Measurements from ENCODE around the gene CAMKMT. TPM values are rescaled to one million over a fixed set of nuclear protein-coding genes. Genes with fewer than 3 reads are reported as not detected.

Gene CAMKMT
- total RNA-seq, 1 donor from 2014 or later, result 5.6 TPM

GRCh38 chr2:44745922-44746766 lies 384.4 kb downstream of the CAMKMT start:
- no peak for DNase-seq (ENCODE audit: low spot score)
- intact Hi-C loops (cut with DNase I), result no loop called here

- intact Hi-C loops (cut with DNase I), result no loop called here
- DNase-seq (ENCODE audit: low spot score), result no peak
Observed at GRCh38 chr2:44746856-44747615, 385.3 kb downstream of the CAMKMT start.

GRCh38 chr2:44747794-44748193 lies 386.0 kb downstream of the CAMKMT start:
- intact Hi-C loops (cut with DNase I), result no loop called here
- no peak for DNase-seq (ENCODE audit: low spot score)

- intact Hi-C loops (cut with DNase I), result no loop called here
- no peak for DNase-seq (ENCODE audit: low spot score)
Observed at GRCh38 chr2:44751754-44752479, 390.2 kb downstream of the CAMKMT start.

GRCh38 chr2:44752761-44753160 lies 391.0 kb downstream of the CAMKMT start:
- intact Hi-C loops (cut with DNase I), result no loop called here
- DNase-seq (ENCODE audit: low spot score), result no peak

GRCh38 chr2:44753552-44754285 lies 392.0 kb downstream of the CAMKMT start:
- no peak for DNase-seq (ENCODE audit: low spot score)
- intact Hi-C loops (cut with DNase I), result no loop called here

GRCh38 chr2:44758591-44758990 lies 396.8 kb downstream of the CAMKMT start:
- intact Hi-C loops (cut with DNase I), result no loop called here
- no peak for DNase-seq (ENCODE audit: low spot score)

- no peak for DNase-seq (ENCODE audit: low spot score)
- intact Hi-C loops (cut with DNase I), result no loop called here
Observed at GRCh38 chr2:44759823-44760222, 398.1 kb downstream of the CAMKMT start.

- intact Hi-C loops (cut with DNase I), result no loop called here
- no peak for DNase-seq (ENCODE audit: low spot score)
Observed at GRCh38 chr2:44763275-44763782, 401.6 kb downstream of the CAMKMT start.

- intact Hi-C loops (cut with DNase I), result no loop called here
- DNase-seq (ENCODE audit: low spot score), result no peak
Observed at GRCh38 chr2:44766220-44766619, 404.5 kb downstream of the CAMKMT start.

GRCh38 chr2:44766777-44767176 lies 405.0 kb downstream of the CAMKMT start:
- no peak for DNase-seq (ENCODE audit: low spot score)

GRCh38 chr2:44767691-44768090 lies 405.9 kb downstream of the CAMKMT start:
- no peak for DNase-seq (ENCODE audit: low spot score)
- intact Hi-C loops (cut with DNase I), result no loop called here

More at GRCh38 chr2:44766777-44767176, 405.0 kb downstream of the CAMKMT start:
- intact Hi-C loops (cut with DNase I), result no loop called here

GRCh38 chr2:44768438-44769236 lies 406.9 kb downstream of the CAMKMT start:
- no peak for DNase-seq (ENCODE audit: low spot score)
- intact Hi-C loops (cut with DNase I), result no loop called here

GRCh38 chr2:44769349-44770011 lies 407.7 kb downstream of the CAMKMT start:
- no peak for DNase-seq (ENCODE audit: low spot score)
- intact Hi-C loops (cut with DNase I), result no loop called here

- no peak for DNase-seq (ENCODE audit: low spot score)
- intact Hi-C loops (cut with DNase I), result no loop called here
Observed at GRCh38 chr2:44770221-44771195, 408.8 kb downstream of the CAMKMT start.

- intact Hi-C loops (cut with DNase I), result no loop called here
- DNase-seq (ENCODE audit: low spot score), result no peak
Observed at GRCh38 chr2:44771522-44771921, 409.8 kb downstream of the CAMKMT start.

- intact Hi-C loops (cut with DNase I), result no loop called here
- no peak for DNase-seq (ENCODE audit: low spot score)
Observed at GRCh38 chr2:44772131-44772530, 410.4 kb downstream of the CAMKMT start.

All from cardiac septum (tissue), 1 donor.